Endodermal cell (in vitro differentiated cells): ENCODE results near the gene ZNF141. TPM values are rescaled to one million over a fixed set of nuclear protein-coding genes. Genes with fewer than 3 reads are reported as not detected.
"Not testable (repeated sequence)": the region's sequence is repeated elsewhere in the genome, so short reads cannot be mapped to it uniquely, and the experiment has no call there.

Source experiments
- DNase-seq: peaks from one replicate; pipeline ENCODE4 v3.0.0-alpha.2; 2017
- H3K27ac ChIP-seq: 2 replicates; pipeline ENCODE4 v1.5.1; 2013; ENCODE audit warnings: mild to moderate bottlenecking, low read depth, low read length, moderate library complexity
- H3K27me3 ChIP-seq: 2 replicates; pipeline ENCODE4 v1.6.1; 2013; ENCODE audit warnings: mild to moderate bottlenecking, low read length, moderate library complexity; ENCODE audit not compliant: insufficient read depth, control insufficient read depth, poor library complexity, severe bottlenecking
- H3K36me3 ChIP-seq: 2 replicates; pipeline ENCODE4 v1.7.0; 2013; ENCODE audit warnings: mild to moderate bottlenecking, low read length, moderate library complexity; ENCODE audit not compliant: control insufficient read depth, insufficient read depth
- H3K4me1 ChIP-seq: one replicate; pipeline ENCODE4 v1.7.0; 2013; ENCODE audit warnings: low read length; ENCODE audit not compliant: control insufficient read depth, insufficient read depth
- H3K4me3 ChIP-seq: 2 replicates; pipeline ENCODE4 v1.5.1; 2013; ENCODE audit warnings: mild to moderate bottlenecking, low read length, moderate library complexity
- H3K9ac ChIP-seq: 2 replicates; pipeline ENCODE4 v1.6.1; 2013; ENCODE audit warnings: mild to moderate bottlenecking, low read length, moderate library complexity; ENCODE audit not compliant: poor library complexity, severe bottlenecking; ENCODE audit errors: extremely low read depth
- H3K9me3 ChIP-seq: 2 replicates; pipeline ENCODE4 v1.6.1; 2013; ENCODE audit warnings: mild to moderate bottlenecking, low read length, moderate library complexity; ENCODE audit not compliant: control insufficient read depth
- H3K27ac Mint-ChIP-seq: 2 replicates; pipeline ENCODE4 v1.8.0; 2020; ENCODE audit warnings: mixed read lengths
- H3K27me3 Mint-ChIP-seq: 2 replicates; pipeline ENCODE4 v1.8.0; 2021; ENCODE audit warnings: mild to moderate bottlenecking, mixed read lengths; ENCODE audit not compliant: insufficient read depth
- H3K36me3 Mint-ChIP-seq: 2 replicates; pipeline ENCODE4 v1.8.0; 2020; ENCODE audit warnings: low read depth, mixed read lengths
- H3K4me1 Mint-ChIP-seq: 2 replicates; pipeline ENCODE4 v1.8.0; 2020; ENCODE audit warnings: mixed read lengths
- H3K4me3 Mint-ChIP-seq: 2 replicates; pipeline ENCODE4 v1.8.0; 2020; ENCODE audit warnings: mild to moderate bottlenecking, moderate library complexity, mixed read lengths
- H3K9me3 Mint-ChIP-seq: 2 replicates; pipeline ENCODE4 v1.8.0; 2020; ENCODE audit warnings: mild to moderate bottlenecking, mixed read lengths
- CTCF ChIP-seq: fragments of 200-600 bp; sonication (generic); conservative IDR thresholded peaks from 2 replicates; pipeline ENCODE4 v1.5.0; 2021; ENCODE audit warnings: antibody characterized with exemption, mild to moderate bottlenecking
- WGBS, 2 experiments: methylation state at CpG; one replicate each; pipeline versions ENCODE4 v1.1.5 to v1.1.7; 2013; ENCODE audit warnings: missing lambda C conversion rate in 2 of 2, mixed read lengths in 1 of 2; ENCODE audit not compliant: insufficient coverage in 1 of 2, insufficient read length in 1 of 2; 5-methylcytosine and 5-hydroxymethylcytosine counted together
- microRNA-seq: library from miRNA; unstranded; fragments of <30 nt; microRNA quantifications from one replicate; pipeline ENCODE4 v1.2.0, GENCODE V29; 2020; ENCODE audit warnings: borderline microRNAs expressed
- total RNA-seq, 2 donors: library from RNA; stranded (reverse); fragmentation: NEBNext Ultra II Directional in 1 of 2; extraction: Animal tissue kit (Norgen Biotek cat#: 25700) in 1 of 2; gene quantifications; 2 replicates in 1 of 2; 3 replicates in 1 of 2; pipeline ENCODE4 v1.2.1, GENCODE V29; 2021

ZNF141 gene
- total RNA-seq, 2 donors from 2014 or later: 42.9 to 43.7 TPM

DNA sequence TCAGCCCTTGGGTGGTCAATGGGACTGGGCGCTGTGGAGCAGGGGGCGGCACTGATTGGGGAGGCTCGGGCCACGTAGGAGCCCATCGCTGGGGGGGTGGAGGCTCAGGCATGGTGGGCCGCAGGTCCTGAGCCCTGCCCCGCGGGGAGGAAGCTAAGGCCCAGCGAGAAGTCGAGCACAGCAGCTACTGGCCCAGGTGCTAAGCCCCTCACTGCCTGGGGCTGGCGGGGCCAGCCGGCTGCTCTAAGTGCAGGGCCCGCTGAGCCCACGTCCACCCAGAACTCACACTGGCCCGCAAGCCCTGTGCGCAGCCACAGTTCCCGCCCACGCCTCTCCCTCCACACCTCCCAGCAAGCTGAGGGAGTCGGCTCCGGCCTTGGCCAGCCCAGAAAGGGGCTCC lies 66.4 kb downstream of the ZNF141 start:
- H3K27ac Mint-ChIP-seq: no peak overlapping the region
- Histone ChIP-seq H3K27ac (no peak overlapping the region), H3K9ac (no peak overlapping the region), H3K9me3 (peaks cover 12% of the 10 kb centered on the region), H3K4me3 (no peak overlapping the region), H3K27me3 (no peaks in the 10 kb centered on the region), H3K36me3 (no peaks in the 10 kb centered on the region), H3K4me1 (no peaks in the 10 kb centered on the region)
- H3K36me3 Mint-ChIP-seq: no peaks in the 10 kb centered on the region
- 72 to 92% methylated on average over 5 to 20 of the region's 20 CpGs for WGBS, 2 experiments
- no peak for DNase-seq
- H3K27me3 Mint-ChIP-seq: peaks cover 3% of the 10 kb centered on the region
- no peak for TF ChIP-seq CTCF
- H3K4me1 Mint-ChIP-seq: no peaks in the 10 kb centered on the region
- H3K4me3 Mint-ChIP-seq: no peak overlapping the region
- peaks cover 46% of the 10 kb centered on the region for H3K9me3 Mint-ChIP-seq

- not testable (repeated sequence) for H3K4me3 ChIP-seq, H3K9ac ChIP-seq, H3K27ac ChIP-seq, H3K4me1 Mint-ChIP-seq, H3K27me3 Mint-ChIP-seq, H3K4me1 ChIP-seq, H3K27ac Mint-ChIP-seq, DNase-seq, H3K4me3 Mint-ChIP-seq, H3K36me3 Mint-ChIP-seq, H3K36me3 ChIP-seq, H3K27me3 ChIP-seq
- 83 to 89% methylated on average over 6 of the region's 6 CpGs for WGBS, 2 experiments
- peaks cover 33% of the 10 kb centered on the region for H3K9me3 ChIP-seq
- H3K9me3 Mint-ChIP-seq: peaks cover 83% of the 10 kb centered on the region
These were observed 70.7 kb downstream of the ZNF141 start for GRCh38 chr4:408321-408720.

DNA sequence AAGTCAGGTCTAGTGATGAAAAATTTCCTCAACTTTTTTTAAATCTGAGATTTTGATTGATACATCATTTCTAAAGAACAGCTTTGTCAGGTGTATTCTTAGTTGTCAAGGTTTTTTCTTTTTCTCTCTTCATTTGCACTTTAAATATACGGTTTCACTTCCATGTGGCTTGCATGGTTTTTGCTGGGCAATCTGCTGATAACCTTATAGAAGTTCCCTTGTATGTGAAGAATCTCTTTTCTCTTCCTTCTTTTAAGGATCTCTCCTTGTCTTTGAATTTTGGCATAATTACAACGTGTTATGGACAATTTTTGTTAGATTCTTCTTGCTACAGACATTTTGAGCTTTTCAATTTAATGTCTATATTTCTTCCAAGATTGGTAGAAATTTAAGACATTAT lies 85.0 kb downstream of the ZNF141 start:
- Histone ChIP-seq H3K27me3 (no peaks in the 10 kb centered on the region), H3K4me3 (peak overlapping the region; percentile 53), H3K9me3 (peaks cover 93% of the 10 kb centered on the region), H3K4me1 (no peaks in the 10 kb centered on the region), H3K27ac (no peak overlapping the region), H3K9ac (no peak overlapping the region), H3K36me3 (peaks cover 21% of the 10 kb centered on the region)
- peaks cover 3% of the 10 kb centered on the region for H3K27me3 Mint-ChIP-seq
- TF ChIP-seq CTCF: no peak
- H3K36me3 Mint-ChIP-seq: peaks cover 24% of the 10 kb centered on the region
- no peak overlapping the region for H3K4me3 Mint-ChIP-seq
- no peak overlapping the region for H3K27ac Mint-ChIP-seq
- no peak for DNase-seq
- H3K4me1 Mint-ChIP-seq: no peaks in the 10 kb centered on the region
- peaks cover 95% of the 10 kb centered on the region for H3K9me3 Mint-ChIP-seq
- WGBS, 2 experiments: 92 to 93% methylated on average over 2 of the region's 2 CpGs

Small RNAs within 50 kb of the gene (microRNA-seq; reads per million reads assigned to microRNA genes)
- not detected for gene MIR571

Other genes with a start within 250 kb of the ZNF141 start
- 10 to 100 TPM; 15.8 to 23.7 TPM for gene ZNF718, start 213.3 kb upstream of the ZNF141 start, total RNA-seq
- gene ZNF732, start 32.3 kb upstream of the ZNF141 start, total RNA-seq: 10 to 100 TPM in 1 of 2 donors, 1 to 10 TPM in 1; 8.6 to 23.4 TPM
- 10 to 100 TPM; 68.9 to 71.5 TPM for gene ZNF721, start 161.3 kb downstream of the ZNF141 start, total RNA-seq
- gene PIGG, start 161.4 kb downstream of the ZNF141 start, total RNA-seq: 10 to 100 TPM; 73.4 to 80.3 TPM
- gene TMEM271, start 238.5 kb downstream of the ZNF141 start, total RNA-seq: not detected